ENCODE data around the gene PGF. TPM values are rescaled to one million over a fixed set of nuclear protein-coding genes. Genes with fewer than 3 reads are reported as not detected.
"Not testable (repeated sequence)": the region's sequence is repeated elsewhere in the genome, so short reads cannot be mapped to it uniquely, and the experiment has no call there.

PGF gene
- polyA plus RNA-seq, 1 donor (not counting 4 experiments of a cell fraction or from before 2014, with no cell fraction given) = 16.5 TPM

GRCh38 chr14:74934476-74935359 lies 20.7 kb downstream of the PGF start:
- TF ChIP-seq CTCF (optimal IDR thresholded peaks at IDR 0.05 in 1 of 3, IDR thresholded peaks at IDR 0.05 in 1 of 3, conservative IDR thresholded peaks at IDR 0.05 in 1 of 3; ENCODE audit: extremely low read depth in 1 of 3, insufficient read depth in 2 of 3, low read length in 3 of 3) (no peak), EZH2 (IDR thresholded peaks at IDR 0.05; ENCODE audit: low read length) (no peak)
- DNase-seq (ENCODE audit: low read depth, low spot score) (no peak), FAIRE-seq (no peak)
- no peaks in the 10 kb centered on the region for H3K9me3 ChIP-seq (ENCODE audit: control insufficient read depth, low read depth, low read length)
- H3K27me3 ChIP-seq (ENCODE audit: control insufficient read depth, extremely low read depth, insufficient read depth, low read length) = no peaks in the 10 kb centered on the region
- H3K79me2 ChIP-seq (ENCODE audit: control insufficient read depth, insufficient read depth, low read length) = no peaks in the 10 kb centered on the region
- H3K9ac ChIP-seq (ENCODE audit: control insufficient read depth, extremely low read depth, insufficient read depth, low read length) = no peak overlapping the region
- peaks cover 4% of the 10 kb centered on the region for H3K4me1 ChIP-seq (ENCODE audit: control insufficient read depth, extremely low read depth, insufficient read depth, low read length)
- no peak overlapping the region for H3K4me2 ChIP-seq (ENCODE audit: control insufficient read depth, extremely low read depth, insufficient read depth, low read depth, low read length)
- no peak overlapping the region for H3K27ac ChIP-seq (ENCODE audit: control insufficient read depth, insufficient read depth, low read length)
- H4K20me1 ChIP-seq (ENCODE audit: control insufficient read depth, extremely low read depth, insufficient read depth, low read length) = no peaks in the 10 kb centered on the region
- H3K9me1 ChIP-seq (ENCODE audit: control insufficient read depth, extremely low read depth, insufficient read depth, low read length) = no peaks in the 10 kb centered on the region
- no peaks in the 10 kb centered on the region for H3K36me3 ChIP-seq (ENCODE audit: control insufficient read depth in 2 of 2, extremely low read depth in 1 of 2, insufficient read depth in 2 of 2, low read length in 2 of 2)
- dilution Hi-C loops (cut with MboI; ENCODE audit: extremely low pct_ligation_motif_present, low sequenced_read_pairs) = no loop called here
- no peak overlapping the region for H3K4me3 ChIP-seq (ENCODE audit: control insufficient read depth in 2 of 3, extremely low read depth in 1 of 3, insufficient read depth in 2 of 3, low read depth in 1 of 3, low read length in 3 of 3)
- H2AFZ ChIP-seq (ENCODE audit: control insufficient read depth, low read length) = no peak overlapping the region

- H3K27me3 ChIP-seq (ENCODE audit: control insufficient read depth, extremely low read depth, insufficient read depth, low read length) = no peaks in the 10 kb centered on the region
- DNase-seq (ENCODE audit: low read depth, low spot score) = no peak
- no peak overlapping the region for H3K9ac ChIP-seq (ENCODE audit: control insufficient read depth, extremely low read depth, insufficient read depth, low read length)
- no peak for FAIRE-seq
- dilution Hi-C loops (cut with MboI; ENCODE audit: extremely low pct_ligation_motif_present, low sequenced_read_pairs) = no loop called here
- H3K4me3 ChIP-seq (ENCODE audit: control insufficient read depth in 2 of 3, extremely low read depth in 1 of 3, insufficient read depth in 2 of 3, low read depth in 1 of 3, low read length in 3 of 3) = no peak overlapping the region
- peaks cover 1% of the 10 kb centered on the region for H3K4me1 ChIP-seq (ENCODE audit: control insufficient read depth, extremely low read depth, insufficient read depth, low read length)
- H3K9me1 ChIP-seq (ENCODE audit: control insufficient read depth, extremely low read depth, insufficient read depth, low read length) = no peaks in the 10 kb centered on the region
- TF ChIP-seq CTCF (optimal IDR thresholded peaks at IDR 0.05 in 1 of 3, IDR thresholded peaks at IDR 0.05 in 1 of 3, conservative IDR thresholded peaks at IDR 0.05 in 1 of 3; ENCODE audit: extremely low read depth in 1 of 3, insufficient read depth in 2 of 3, low read length in 3 of 3) (no peak), EZH2 (IDR thresholded peaks at IDR 0.05; ENCODE audit: low read length) (no peak)
- H3K4me2 ChIP-seq (ENCODE audit: control insufficient read depth, extremely low read depth, insufficient read depth, low read depth, low read length) = no peak overlapping the region
- H3K36me3 ChIP-seq (ENCODE audit: control insufficient read depth in 2 of 2, extremely low read depth in 1 of 2, insufficient read depth in 2 of 2, low read length in 2 of 2) = no peaks in the 10 kb centered on the region
- no peaks in the 10 kb centered on the region for H4K20me1 ChIP-seq (ENCODE audit: control insufficient read depth, extremely low read depth, insufficient read depth, low read length)
- no peaks in the 10 kb centered on the region for H3K9me3 ChIP-seq (ENCODE audit: control insufficient read depth, low read depth, low read length)
- H3K79me2 ChIP-seq (ENCODE audit: control insufficient read depth, insufficient read depth, low read length) = no peaks in the 10 kb centered on the region
- no peak overlapping the region for H3K27ac ChIP-seq (ENCODE audit: control insufficient read depth, insufficient read depth, low read length)
- H2AFZ ChIP-seq (ENCODE audit: control insufficient read depth, low read length) = no peak overlapping the region
Measured at GRCh38 chr14:74934041-74934440, 21.4 kb downstream of the PGF start.

- H2AFZ ChIP-seq (ENCODE audit: control insufficient read depth, low read length); DNase-seq (ENCODE audit: low read depth, low spot score); H3K4me2 ChIP-seq (ENCODE audit: control insufficient read depth, extremely low read depth, insufficient read depth, low read depth, low read length); H3K9me3 ChIP-seq (ENCODE audit: control insufficient read depth, low read depth, low read length); H3K27me3 ChIP-seq (ENCODE audit: control insufficient read depth, extremely low read depth, insufficient read depth, low read length); H3K27ac ChIP-seq (ENCODE audit: control insufficient read depth, insufficient read depth, low read length); H3K4me3 ChIP-seq (ENCODE audit: control insufficient read depth in 2 of 3, extremely low read depth in 1 of 3, insufficient read depth in 2 of 3, low read depth in 1 of 3, low read length in 3 of 3); H3K9ac ChIP-seq (ENCODE audit: control insufficient read depth, extremely low read depth, insufficient read depth, low read length); H3K9me1 ChIP-seq (ENCODE audit: control insufficient read depth, extremely low read depth, insufficient read depth, low read length); FAIRE-seq; H4K20me1 ChIP-seq (ENCODE audit: control insufficient read depth, extremely low read depth, insufficient read depth, low read length); H3K36me3 ChIP-seq (ENCODE audit: control insufficient read depth in 2 of 2, extremely low read depth in 1 of 2, insufficient read depth in 2 of 2, low read length in 2 of 2); H3K4me1 ChIP-seq (ENCODE audit: control insufficient read depth, extremely low read depth, insufficient read depth, low read length); dilution Hi-C loops (cut with MboI; ENCODE audit: extremely low pct_ligation_motif_present, low sequenced_read_pairs); H3K79me2 ChIP-seq (ENCODE audit: control insufficient read depth, insufficient read depth, low read length): not testable (repeated sequence)
Measured at GRCh38 chr14:74932936-74933335, 22.5 kb downstream of the PGF start.

Data from keratinocyte (primary cell).